ENCODE data around the gene RASGRF1.
A peak's percentile ranks its signal among the peaks of the same experiment; 100 is the strongest.

Gene RASGRF1

GRCh38 chr15:79028411-79028964 is 62.1 kb downstream of the RASGRF1 start:
- no peak for TF ChIP-seq ZBTB7A (IDR thresholded peaks at IDR 0.05; ENCODE audit: low read depth)
- TF ChIP-seq RAD21 (IDR thresholded peaks at IDR 0.05; ENCODE audit: low read depth), result peak; percentile 96
- peak; percentile 63; the same call in 1 of the 2 replicates for TF ChIP-seq YY1 (IDR thresholded peaks at IDR 0.05; ENCODE audit: low read depth)

- no peak for TF ChIP-seq YY1 (IDR thresholded peaks at IDR 0.05; ENCODE audit: low read depth)
- no peak for TF ChIP-seq CREB1 (IDR thresholded peaks at IDR 0.05; ENCODE audit: low read depth)
Observed at GRCh38 chr15:79027532-79028410, 62.8 kb downstream of the RASGRF1 start.

DNA sequence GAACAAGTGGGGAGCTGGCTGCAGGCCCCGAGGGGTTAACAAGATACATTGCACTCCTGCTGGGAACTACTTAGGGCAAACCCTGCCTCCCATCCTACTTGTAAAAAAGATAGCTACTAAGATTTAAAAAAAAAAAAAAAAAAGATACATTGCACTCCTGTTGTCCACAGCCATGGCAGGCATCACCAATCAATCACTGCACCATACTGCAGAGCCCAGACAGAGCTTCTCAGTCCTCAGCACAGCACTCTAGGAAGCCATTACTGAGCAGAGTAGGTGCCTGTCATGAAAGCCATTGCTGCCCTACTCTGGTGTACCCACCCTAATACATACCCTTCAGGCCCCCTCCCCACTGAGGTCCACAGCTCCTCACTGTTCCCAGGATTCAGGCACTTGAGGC is 64.8 kb downstream of the RASGRF1 start:
- TF ChIP-seq TAF1 (IDR thresholded peaks at IDR 0.05; ENCODE audit: low read depth) (no peak), YY1 (IDR thresholded peaks at IDR 0.05; ENCODE audit: low read depth) (no peak), RAD21 (IDR thresholded peaks at IDR 0.05; ENCODE audit: low read depth) (no peak), CEBPB (IDR thresholded peaks at IDR 0.05) (no peak), NFIC (IDR thresholded peaks at IDR 0.05) (no peak), TEAD4 (IDR thresholded peaks at IDR 0.05) (no peak)
- TF ChIP-seq, protein P1, sequence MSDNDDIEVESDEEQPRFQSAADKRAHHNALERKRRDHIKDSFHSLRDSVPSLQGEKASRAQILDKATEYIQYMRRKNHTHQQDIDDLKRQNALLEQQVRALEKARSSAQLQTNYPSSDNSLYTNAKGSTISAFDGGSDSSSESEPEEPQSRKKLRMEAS (IDR thresholded peaks at IDR 0.05), result no peak
- TF ChIP-seq, protein P2, sequence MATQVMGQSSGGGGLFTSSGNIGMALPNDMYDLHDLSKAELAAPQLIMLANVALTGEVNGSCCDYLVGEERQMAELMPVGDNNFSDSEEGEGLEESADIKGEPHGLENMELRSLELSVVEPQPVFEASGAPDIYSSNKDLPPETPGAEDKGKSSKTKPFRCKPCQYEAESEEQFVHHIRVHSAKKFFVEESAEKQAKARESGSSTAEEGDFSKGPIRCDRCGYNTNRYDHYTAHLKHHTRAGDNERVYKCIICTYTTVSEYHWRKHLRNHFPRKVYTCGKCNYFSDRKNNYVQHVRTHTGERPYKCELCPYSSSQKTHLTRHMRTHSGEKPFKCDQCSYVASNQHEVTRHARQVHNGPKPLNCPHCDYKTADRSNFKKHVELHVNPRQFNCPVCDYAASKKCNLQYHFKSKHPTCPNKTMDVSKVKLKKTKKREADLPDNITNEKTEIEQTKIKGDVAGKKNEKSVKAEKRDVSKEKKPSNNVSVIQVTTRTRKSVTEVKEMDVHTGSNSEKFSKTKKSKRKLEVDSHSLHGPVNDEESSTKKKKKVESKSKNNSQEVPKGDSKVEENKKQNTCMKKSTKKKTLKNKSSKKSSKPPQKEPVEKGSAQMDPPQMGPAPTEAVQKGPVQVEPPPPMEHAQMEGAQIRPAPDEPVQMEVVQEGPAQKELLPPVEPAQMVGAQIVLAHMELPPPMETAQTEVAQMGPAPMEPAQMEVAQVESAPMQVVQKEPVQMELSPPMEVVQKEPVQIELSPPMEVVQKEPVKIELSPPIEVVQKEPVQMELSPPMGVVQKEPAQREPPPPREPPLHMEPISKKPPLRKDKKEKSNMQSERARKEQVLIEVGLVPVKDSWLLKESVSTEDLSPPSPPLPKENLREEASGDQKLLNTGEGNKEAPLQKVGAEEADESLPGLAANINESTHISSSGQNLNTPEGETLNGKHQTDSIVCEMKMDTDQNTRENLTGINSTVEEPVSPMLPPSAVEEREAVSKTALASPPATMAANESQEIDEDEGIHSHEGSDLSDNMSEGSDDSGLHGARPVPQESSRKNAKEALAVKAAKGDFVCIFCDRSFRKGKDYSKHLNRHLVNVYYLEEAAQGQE (IDR thresholded peaks at IDR 0.05; ENCODE audit: low read depth), result no peak

- TF ChIP-seq, protein P2 (IDR thresholded peaks at IDR 0.05; ENCODE audit: low read depth), result no peak
- TF ChIP-seq CEBPB (IDR thresholded peaks at IDR 0.05) (no peak), TAF1 (IDR thresholded peaks at IDR 0.05; ENCODE audit: low read depth) (no peak), TEAD4 (IDR thresholded peaks at IDR 0.05) (no peak), TCF12 (IDR thresholded peaks at IDR 0.05; ENCODE audit: low read depth) (no peak), NFIC (IDR thresholded peaks at IDR 0.05) (no peak)
- TF ChIP-seq, protein P3, sequence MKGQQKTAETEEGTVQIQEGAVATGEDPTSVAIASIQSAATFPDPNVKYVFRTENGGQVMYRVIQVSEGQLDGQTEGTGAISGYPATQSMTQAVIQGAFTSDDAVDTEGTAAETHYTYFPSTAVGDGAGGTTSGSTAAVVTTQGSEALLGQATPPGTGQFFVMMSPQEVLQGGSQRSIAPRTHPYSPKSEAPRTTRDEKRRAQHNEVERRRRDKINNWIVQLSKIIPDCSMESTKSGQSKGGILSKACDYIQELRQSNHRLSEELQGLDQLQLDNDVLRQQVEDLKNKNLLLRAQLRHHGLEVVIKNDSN (IDR thresholded peaks at IDR 0.05), result no peak
- TF ChIP-seq, protein P1 (IDR thresholded peaks at IDR 0.05), result no peak
Observed at GRCh38 chr15:79025201-79025600, 65.4 kb downstream of the RASGRF1 start.

- no peak for TF ChIP-seq CREB1 (IDR thresholded peaks at IDR 0.05; ENCODE audit: low read depth)
- no peak for TF ChIP-seq TEAD4 (IDR thresholded peaks at IDR 0.05)
- no peak for TF ChIP-seq ZBTB7A (IDR thresholded peaks at IDR 0.05; ENCODE audit: low read depth)
- TF ChIP-seq TCF12 (IDR thresholded peaks at IDR 0.05; ENCODE audit: low read depth), result no peak
- TF ChIP-seq TAF1 (IDR thresholded peaks at IDR 0.05; ENCODE audit: low read depth), result no peak
- TF ChIP-seq YY1 (IDR thresholded peaks at IDR 0.05; ENCODE audit: low read depth), result no peak
- TF ChIP-seq, protein P2 (IDR thresholded peaks at IDR 0.05; ENCODE audit: low read depth), result no peak
Observed at GRCh38 chr15:79023918-79024317, 66.7 kb downstream of the RASGRF1 start.

DNA sequence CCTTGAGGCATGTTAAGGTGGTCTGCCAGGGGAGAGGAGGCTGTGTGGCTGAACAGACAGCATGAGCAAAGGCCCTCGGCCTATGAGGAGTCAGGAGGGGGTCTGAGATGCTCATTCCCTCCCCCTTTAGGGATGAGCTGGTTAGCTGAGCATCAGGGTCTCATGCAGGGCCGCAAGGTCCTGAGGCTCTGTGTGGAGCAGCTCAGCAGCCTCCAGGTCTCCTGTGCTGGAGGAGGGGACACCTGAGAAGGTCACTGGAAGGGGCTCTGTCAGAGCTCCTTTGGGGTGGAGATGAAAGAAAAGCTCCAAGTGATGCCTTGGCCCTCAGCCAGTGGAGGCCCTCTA is 67.1 kb downstream of the RASGRF1 start:
- TF ChIP-seq FOXM1 (IDR thresholded peaks at IDR 0.05; ENCODE audit: borderline replicate concordance, low read depth) (no peak), YY1 (IDR thresholded peaks at IDR 0.05; ENCODE audit: low read depth) (no peak), RAD21 (IDR thresholded peaks at IDR 0.05; ENCODE audit: low read depth) (no peak), EGR1 (IDR thresholded peaks at IDR 0.05) (no peak), TEAD4 (IDR thresholded peaks at IDR 0.05) (no peak), EP300 (IDR thresholded peaks at IDR 0.05; ENCODE audit: borderline replicate concordance) (no peak), TCF12 (IDR thresholded peaks at IDR 0.05; ENCODE audit: low read depth) (no peak), NFIC (IDR thresholded peaks at IDR 0.05) (no peak), TAF1 (IDR thresholded peaks at IDR 0.05; ENCODE audit: low read depth) (no peak), ZBTB7A (IDR thresholded peaks at IDR 0.05; ENCODE audit: low read depth) (no peak), CREB1 (IDR thresholded peaks at IDR 0.05; ENCODE audit: low read depth) (no peak), CEBPB (IDR thresholded peaks at IDR 0.05) (no peak)
- TF ChIP-seq, protein P1 (IDR thresholded peaks at IDR 0.05), result no peak
- TF ChIP-seq, protein P2 (IDR thresholded peaks at IDR 0.05; ENCODE audit: low read depth), result no peak
- TF ChIP-seq, protein P3 (IDR thresholded peaks at IDR 0.05), result no peak
